T47D (cell line): Measurements from ENCODE around the gene FAH.

Experiments
- DNase-seq, 2 experiments: peaks; one replicate each; pipeline versions ENCODE4 v3.0.0 to v3.0.0-alpha.2; 2011 to 2012; ENCODE audit warnings: low read depth in 1 of 2, low spot score in 1 of 2
- JUND ChIP-seq: IDR thresholded peaks from 2 replicates; pipeline ENCODE4 v1.6.1; 2012; ENCODE audit warnings: low read depth
- in situ Hi-C: cut with HindIII; loops from 2 replicates; pipeline ENCODE4 v1.10.0; 2016; ENCODE audit warnings: low sequenced_read_pairs, low pct_unique_long_range_greater_than_20kb

The FAH gene

GRCh38 chr15:80152896-80153876 lies at the start of gene FAH:
TSS of gene FAH (plus strand) at chr15:80152999. CDS start at chr15:80153055, 56 bp downstream.
- in situ Hi-C loops = no loop called here
- DNase-seq = peak; percentile 42 to 82
- TF ChIP-seq JUND = no peak

GRCh38 chr15:80105193-80105592 lies 47.6 kb upstream of the FAH start:
- in situ Hi-C loops = no loop called here
- TF ChIP-seq JUND = no peak
- no peak for DNase-seq

GRCh38 chr15:80105595-80105994 lies 47.2 kb upstream of the FAH start:
- in situ Hi-C loops = no loop called here
- no peak for DNase-seq
- no peak for TF ChIP-seq JUND

- no peak for DNase-seq
- TF ChIP-seq JUND = no peak
- in situ Hi-C loops = no loop called here
Measured at GRCh38 chr15:80106051-80106450, 46.7 kb upstream of the FAH start.

- in situ Hi-C loops = no loop called here
- no peak for TF ChIP-seq JUND
- DNase-seq = no peak
Measured at GRCh38 chr15:80107204-80107603, 45.6 kb upstream of the FAH start.

GRCh38 chr15:80107774-80108173 lies 45.0 kb upstream of the FAH start:
- in situ Hi-C loops = no loop called here
- DNase-seq = no peak
- TF ChIP-seq JUND = no peak

GRCh38 chr15:80109388-80109787 lies 43.4 kb upstream of the FAH start:
- TF ChIP-seq JUND = no peak
- in situ Hi-C loops = no loop called here
- DNase-seq = no peak

GRCh38 chr15:80110920-80111319 lies 41.9 kb upstream of the FAH start:
- no peak for TF ChIP-seq JUND
- in situ Hi-C loops = no loop called here
- no peak for DNase-seq

- no peak for TF ChIP-seq JUND
- no peak for DNase-seq
- in situ Hi-C loops = no loop called here
Measured at GRCh38 chr15:80114114-80114513, 38.7 kb upstream of the FAH start.

GRCh38 chr15:80115021-80115420 lies 37.8 kb upstream of the FAH start:
- in situ Hi-C loops = no loop called here
- DNase-seq = no peak
- TF ChIP-seq JUND = no peak

GRCh38 chr15:80118956-80119355 lies 33.8 kb upstream of the FAH start:
- in situ Hi-C loops = no loop called here
- DNase-seq = no peak
- no peak for TF ChIP-seq JUND

- in situ Hi-C loops = no loop called here
- no peak for TF ChIP-seq JUND
- DNase-seq = no peak
Measured at GRCh38 chr15:80120636-80121035, 32.2 kb upstream of the FAH start.

GRCh38 chr15:80121546-80121945 lies 31.3 kb upstream of the FAH start:
- no peak for DNase-seq
- in situ Hi-C loops = no loop called here
- TF ChIP-seq JUND = no peak
